HL-60 (cell line): Measurements from ENCODE around the gene FBXO21.

Experiments
- DNase-seq, 2 experiments: peaks; one replicate each; pipeline ENCODE4 v3.0.0-alpha.2; 2010 to 2020; ENCODE audit warnings: low read depth in 1 of 2, low spot score in 1 of 2
- H3K27ac ChIP-seq: fragments of 250-450 bp; sonication (Bioruptor Pico); replicated peaks from 2 replicates; pipeline ENCODE4 v1.5.1; 2020; ENCODE audit warnings: mild to moderate bottlenecking, moderate library complexity
- H3K27me3 ChIP-seq: fragments of 250-450 bp; sonication (Bioruptor Pico); 2 replicates; pipeline ENCODE4 v1.5.1; 2021; ENCODE audit warnings: mild to moderate bottlenecking, moderate library complexity; ENCODE audit not compliant: insufficient read depth, poor library complexity, severe bottlenecking
- H3K4me3 ChIP-seq: replicated peaks from 2 replicates; pipeline ENCODE4 v1.5.1; 2011; ENCODE audit warnings: mild to moderate bottlenecking, control low read depth, low read length; ENCODE audit not compliant: insufficient read depth
- GABPA ChIP-seq: IDR thresholded peaks from 2 replicates; pipeline ENCODE4 v1.6.1; 2012; ENCODE audit warnings: low read depth
- POLR2AphosphoS5 ChIP-seq: IDR thresholded peaks from 2 replicates; pipeline ENCODE4 v1.6.1; 2012; ENCODE audit warnings: low read depth
- SPI1 ChIP-seq: IDR thresholded peaks from 2 replicates; pipeline ENCODE4 v1.6.1; 2012; ENCODE audit warnings: low read depth, mild to moderate bottlenecking, borderline replicate concordance
- TF ChIP-seq, protein P1 (sequence below): IDR thresholded peaks from one replicate; pipeline ENCODE4 v1.5.1; 2011; ENCODE audit warnings: low read length, control low read depth, inconsistent platforms; ENCODE audit not compliant: insufficient read depth
- TF ChIP-seq, protein P2 (sequence below): IDR thresholded peaks from 2 replicates; pipeline ENCODE4 v1.6.1; 2012; ENCODE audit warnings: low read depth; ENCODE audit not compliant: insufficient replicate concordance

Gene FBXO21

DNA sequence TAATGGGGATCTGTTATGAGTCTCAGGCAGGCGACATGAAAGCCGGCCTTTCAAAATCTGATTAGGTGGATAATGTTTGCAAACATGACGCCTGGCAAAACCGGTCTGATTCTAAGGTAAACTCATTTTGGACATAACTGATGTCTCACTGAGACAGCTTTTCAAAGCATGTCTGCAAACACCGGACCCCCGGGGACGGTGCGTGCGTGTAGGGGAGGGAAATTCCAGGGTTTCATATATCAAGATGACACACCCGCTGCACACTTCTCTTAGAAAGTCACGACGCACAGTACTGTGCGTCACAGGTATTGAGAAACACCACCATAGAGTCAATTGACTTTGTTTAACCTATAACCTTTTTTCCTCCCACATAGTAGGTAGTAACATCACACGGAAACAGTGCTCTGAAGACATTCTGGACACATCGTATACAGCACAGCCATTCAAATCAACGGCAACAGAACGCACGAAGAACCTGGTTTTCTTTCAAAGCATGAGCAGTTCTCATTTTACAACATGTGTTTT, 47.2 kb downstream of the FBXO21 start:
- DNase-seq, result no peak
- Histone ChIP-seq H3K27ac (no peak overlapping the region), H3K4me3 (no peak overlapping the region), H3K27me3 (no peaks in the 10 kb centered on the region)
- TF ChIP-seq POLR2AphosphoS5 (no peak), SPI1 (no peak), GABPA (no peak)
- TF ChIP-seq, protein P1, sequence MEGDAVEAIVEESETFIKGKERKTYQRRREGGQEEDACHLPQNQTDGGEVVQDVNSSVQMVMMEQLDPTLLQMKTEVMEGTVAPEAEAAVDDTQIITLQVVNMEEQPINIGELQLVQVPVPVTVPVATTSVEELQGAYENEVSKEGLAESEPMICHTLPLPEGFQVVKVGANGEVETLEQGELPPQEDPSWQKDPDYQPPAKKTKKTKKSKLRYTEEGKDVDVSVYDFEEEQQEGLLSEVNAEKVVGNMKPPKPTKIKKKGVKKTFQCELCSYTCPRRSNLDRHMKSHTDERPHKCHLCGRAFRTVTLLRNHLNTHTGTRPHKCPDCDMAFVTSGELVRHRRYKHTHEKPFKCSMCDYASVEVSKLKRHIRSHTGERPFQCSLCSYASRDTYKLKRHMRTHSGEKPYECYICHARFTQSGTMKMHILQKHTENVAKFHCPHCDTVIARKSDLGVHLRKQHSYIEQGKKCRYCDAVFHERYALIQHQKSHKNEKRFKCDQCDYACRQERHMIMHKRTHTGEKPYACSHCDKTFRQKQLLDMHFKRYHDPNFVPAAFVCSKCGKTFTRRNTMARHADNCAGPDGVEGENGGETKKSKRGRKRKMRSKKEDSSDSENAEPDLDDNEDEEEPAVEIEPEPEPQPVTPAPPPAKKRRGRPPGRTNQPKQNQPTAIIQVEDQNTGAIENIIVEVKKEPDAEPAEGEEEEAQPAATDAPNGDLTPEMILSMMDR, result no peak
- TF ChIP-seq, protein P2, sequence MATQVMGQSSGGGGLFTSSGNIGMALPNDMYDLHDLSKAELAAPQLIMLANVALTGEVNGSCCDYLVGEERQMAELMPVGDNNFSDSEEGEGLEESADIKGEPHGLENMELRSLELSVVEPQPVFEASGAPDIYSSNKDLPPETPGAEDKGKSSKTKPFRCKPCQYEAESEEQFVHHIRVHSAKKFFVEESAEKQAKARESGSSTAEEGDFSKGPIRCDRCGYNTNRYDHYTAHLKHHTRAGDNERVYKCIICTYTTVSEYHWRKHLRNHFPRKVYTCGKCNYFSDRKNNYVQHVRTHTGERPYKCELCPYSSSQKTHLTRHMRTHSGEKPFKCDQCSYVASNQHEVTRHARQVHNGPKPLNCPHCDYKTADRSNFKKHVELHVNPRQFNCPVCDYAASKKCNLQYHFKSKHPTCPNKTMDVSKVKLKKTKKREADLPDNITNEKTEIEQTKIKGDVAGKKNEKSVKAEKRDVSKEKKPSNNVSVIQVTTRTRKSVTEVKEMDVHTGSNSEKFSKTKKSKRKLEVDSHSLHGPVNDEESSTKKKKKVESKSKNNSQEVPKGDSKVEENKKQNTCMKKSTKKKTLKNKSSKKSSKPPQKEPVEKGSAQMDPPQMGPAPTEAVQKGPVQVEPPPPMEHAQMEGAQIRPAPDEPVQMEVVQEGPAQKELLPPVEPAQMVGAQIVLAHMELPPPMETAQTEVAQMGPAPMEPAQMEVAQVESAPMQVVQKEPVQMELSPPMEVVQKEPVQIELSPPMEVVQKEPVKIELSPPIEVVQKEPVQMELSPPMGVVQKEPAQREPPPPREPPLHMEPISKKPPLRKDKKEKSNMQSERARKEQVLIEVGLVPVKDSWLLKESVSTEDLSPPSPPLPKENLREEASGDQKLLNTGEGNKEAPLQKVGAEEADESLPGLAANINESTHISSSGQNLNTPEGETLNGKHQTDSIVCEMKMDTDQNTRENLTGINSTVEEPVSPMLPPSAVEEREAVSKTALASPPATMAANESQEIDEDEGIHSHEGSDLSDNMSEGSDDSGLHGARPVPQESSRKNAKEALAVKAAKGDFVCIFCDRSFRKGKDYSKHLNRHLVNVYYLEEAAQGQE, result no peak

DNA sequence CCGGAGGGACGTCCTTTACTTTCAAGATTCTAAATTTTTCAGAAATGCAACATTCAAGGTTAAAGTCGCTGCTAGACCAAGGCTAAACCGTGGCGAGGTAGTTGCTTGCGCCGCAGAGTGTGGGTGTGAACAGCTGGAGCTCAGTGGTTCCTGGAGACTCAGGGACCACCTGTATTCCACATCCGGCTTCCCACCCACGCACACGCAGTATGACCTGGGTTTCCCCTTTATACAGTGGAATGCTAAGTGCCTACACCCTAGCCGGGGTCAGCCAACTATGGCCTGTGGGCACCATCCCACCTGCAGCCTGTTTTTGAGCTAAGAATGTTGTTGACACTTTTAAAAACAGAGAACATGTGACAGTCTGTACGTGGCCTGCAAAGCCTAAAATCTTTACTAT, 48.2 kb downstream of the FBXO21 start:
- no peak overlapping the region for H3K27ac ChIP-seq
- TF ChIP-seq SPI1 (no peak), POLR2AphosphoS5 (no peak), GABPA (no peak)
- TF ChIP-seq, protein P2, result no peak
- TF ChIP-seq, protein P1, result no peak
- no peak overlapping the region for H3K4me3 ChIP-seq

DNA sequence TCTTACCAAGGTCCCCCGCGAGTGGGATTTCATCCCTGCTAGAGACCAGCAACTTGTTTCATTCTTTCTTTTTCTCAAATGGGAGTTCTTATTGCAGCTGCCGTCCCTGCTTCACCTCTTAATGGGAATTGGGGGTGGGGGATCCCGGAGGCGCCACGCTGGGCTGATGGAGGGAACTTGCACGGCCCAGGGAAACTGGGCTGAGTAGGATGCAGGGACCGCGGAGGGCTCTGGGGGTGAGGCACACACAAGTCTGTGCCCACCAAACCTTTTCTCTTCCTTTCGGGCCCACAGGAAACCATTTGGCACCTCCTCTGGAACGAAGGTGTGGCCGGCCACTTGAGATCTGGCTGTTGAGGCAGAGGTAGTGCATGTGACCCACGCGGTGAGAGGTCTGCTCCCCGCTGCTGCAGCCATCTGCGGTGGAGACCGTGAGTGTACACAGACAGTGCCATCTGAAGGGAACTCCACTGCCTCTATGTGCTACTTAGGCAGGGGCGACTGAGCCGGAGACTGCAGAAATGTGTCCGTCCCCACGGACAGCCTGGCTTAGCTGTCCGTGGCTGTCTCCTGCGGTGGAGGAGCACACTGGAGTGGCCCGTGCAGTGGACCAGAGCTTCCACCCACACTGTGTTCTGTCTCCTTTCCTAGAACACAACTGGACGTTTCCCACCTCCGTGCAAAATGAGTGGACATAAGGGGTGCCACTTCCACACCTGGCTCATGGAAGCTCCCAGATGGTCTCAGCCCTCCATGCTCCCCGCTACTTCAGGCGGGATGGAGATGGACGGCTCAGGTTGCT, 49.0 kb downstream of the FBXO21 start:
- no peak for TF ChIP-seq POLR2AphosphoS5
- no peak for TF ChIP-seq SPI1
- no peak for TF ChIP-seq GABPA
- TF ChIP-seq, protein P2, result no peak
- TF ChIP-seq, protein P1, result no peak

More for the DNA sequence above, 48.2 kb downstream of the FBXO21 start:
- H3K27me3 ChIP-seq, result no peaks in the 10 kb centered on the region
- no peak for DNase-seq

More for the DNA sequence above, 49.0 kb downstream of the FBXO21 start:
- Histone ChIP-seq H3K4me3 (no peak overlapping the region), H3K27me3 (no peaks in the 10 kb centered on the region), H3K27ac (no peak overlapping the region)
- DNase-seq, result no peak
